Ascending aorta (tissue), 2 donors: ENCODE results near the gene SMAD1. TPM values are rescaled to one million over a fixed set of nuclear protein-coding genes. Genes with fewer than 3 reads are reported as not detected.
"Not testable (repeated sequence)": the region's sequence is repeated elsewhere in the genome, so short reads cannot be mapped to it uniquely, and the experiment has no call there.

Experiments
- DNase-seq, 2 donors: peaks; one replicate each; pipeline ENCODE4 v3.0.0-alpha.2; 2019; ENCODE audit warnings: low spot score in 2 of 2
- H3K27ac ChIP-seq, 2 donors: fragments of 200-600 bp; sonication (generic); one replicate each; pipeline ENCODE4 v1.5.1; 2016 to 2017; ENCODE audit warnings: mild to moderate bottlenecking in 1 of 2
- H3K27me3 ChIP-seq: fragments of 200-600 bp; sonication (generic); one replicate; pipeline ENCODE4 v1.5.1; 2017
- H3K36me3 ChIP-seq, 2 donors: fragments of 200-600 bp; sonication (generic); one replicate each; pipeline ENCODE4 v1.5.1; 2016
- H3K4me1 ChIP-seq, 2 donors: fragments of 200-600 bp; sonication (generic); one replicate each; pipeline ENCODE4 v1.5.1; 2016 to 2017; ENCODE audit warnings: mild to moderate bottlenecking in 1 of 2
- H3K4me3 ChIP-seq, 2 donors: fragments of 200-600 bp; sonication (generic); one replicate each; pipeline ENCODE4 v1.5.1; 2016 to 2017; ENCODE audit warnings: mild to moderate bottlenecking in 1 of 2
- H3K9me3 ChIP-seq, 2 donors: fragments of 200-600 bp; sonication (generic); one replicate each; pipeline ENCODE4 v1.5.1; 2016
- CTCF ChIP-seq, 3 experiments: fragments of 200-600 bp in 2 of 3; fragments of 450-650 bp in 1 of 3; sonication (generic) in 2 of 3; IDR thresholded peaks; one replicate each; pipeline ENCODE4 v1.5.1; 2016 to 2019; ENCODE audit warnings: antibody characterized with exemption in 3 of 3, mild to moderate bottlenecking in 1 of 3, moderate library complexity in 1 of 3
- intact Hi-C: fragments of 100-400 bp; cut with DNase I; formaldehyde crosslinking; loops from one replicate; pipeline ENCODE4 v1.15.1; 2023
- total RNA-seq: library from RNA; depleted of rRNA; stranded (reverse); fragments of >200 nt; gene quantifications from one replicate; pipeline ENCODE4 v1.1.0, GENCODE V29; 2016

SMAD1 gene
- total RNA-seq, 1 donor from 2014 or later = 20.1 TPM

GRCh38 chr4:145531223-145531622 is 49.6 kb downstream of the SMAD1 start:
- Histone ChIP-seq H3K27ac (no peak overlapping the region), H3K9me3 (no peaks in the 10 kb centered on the region), H3K36me3 (no peaks in the 10 kb centered on the region), H3K4me1 (no peaks in the 10 kb centered on the region), H3K4me3 (no peak overlapping the region), H3K27me3 (no peaks in the 10 kb centered on the region)
- DNase-seq = no peak
- intact Hi-C loops = no loop called here
- TF ChIP-seq CTCF (IDR thresholded peaks at IDR 0.05) = no peak

GRCh38 chr4:145531859-145532258 is 50.2 kb downstream of the SMAD1 start:
- no peak for DNase-seq
- Histone ChIP-seq H3K36me3 (no peaks in the 10 kb centered on the region), H3K9me3 (no peaks in the 10 kb centered on the region), H3K4me1 (no peaks in the 10 kb centered on the region), H3K27ac (no peak overlapping the region), H3K4me3 (no peak overlapping the region), H3K27me3 (no peaks in the 10 kb centered on the region)
- TF ChIP-seq CTCF (IDR thresholded peaks at IDR 0.05) = no peak
- intact Hi-C loops = no loop called here

- TF ChIP-seq CTCF (IDR thresholded peaks at IDR 0.05) = no peak
- intact Hi-C loops = no loop called here
- H3K4me1 ChIP-seq = no peaks in the 10 kb centered on the region
- no peak overlapping the region for H3K4me3 ChIP-seq
- no peak overlapping the region for H3K27ac ChIP-seq
- H3K36me3 ChIP-seq = no peaks in the 10 kb centered on the region
- no peaks in the 10 kb centered on the region for H3K9me3 ChIP-seq
- no peaks in the 10 kb centered on the region for H3K27me3 ChIP-seq
- no peak for DNase-seq
These were observed 51.3 kb downstream of the SMAD1 start for GRCh38 chr4:145533001-145533400.

- intact Hi-C loops, H3K4me3 ChIP-seq, H3K4me1 ChIP-seq, H3K27me3 ChIP-seq, DNase-seq, H3K27ac ChIP-seq, H3K9me3 ChIP-seq, H3K36me3 ChIP-seq: not testable (repeated sequence)
These were observed 51.8 kb downstream of the SMAD1 start for GRCh38 chr4:145533415-145533814.

- Histone ChIP-seq H3K4me3 (no peak overlapping the region), H3K27ac (no peak overlapping the region), H3K27me3 (no peaks in the 10 kb centered on the region), H3K4me1 (no peaks in the 10 kb centered on the region), H3K36me3 (no peaks in the 10 kb centered on the region), H3K9me3 (no peaks in the 10 kb centered on the region)
- intact Hi-C loops = no loop called here
- DNase-seq = no peak
- TF ChIP-seq CTCF (IDR thresholded peaks at IDR 0.05) = no peak
These were observed 52.3 kb downstream of the SMAD1 start for GRCh38 chr4:145533961-145534360.

GRCh38 chr4:145535202-145535601 is 53.5 kb downstream of the SMAD1 start:
- Histone ChIP-seq H3K4me1 (no peaks in the 10 kb centered on the region), H3K9me3 (no peaks in the 10 kb centered on the region), H3K36me3 (peaks cover 0 to 4% of the 10 kb centered on the region in 2 donors), H3K27me3 (no peaks in the 10 kb centered on the region), H3K4me3 (no peak overlapping the region), H3K27ac (no peak overlapping the region)
- DNase-seq = no peak
- TF ChIP-seq CTCF (IDR thresholded peaks at IDR 0.05) = no peak
- intact Hi-C loops = no loop called here
